Measurements from ENCODE around the gene POLL. TPM values are rescaled to one million over a fixed set of nuclear protein-coding genes. Genes with fewer than 3 reads are reported as not detected.

Gene POLL
- total RNA-seq, 1 donor from 2014 or later, result 22.8 TPM

- Histone ChIP-seq H3K9ac (no peak overlapping the region), H4K20me1 (ENCODE audit: low read depth) (no peaks in the 10 kb centered on the region), H3K9me3 (ENCODE audit: low read depth) (no peaks in the 10 kb centered on the region), H3K36me3 (no peaks in the 10 kb centered on the region), H3K4me2 (no peak overlapping the region), H3K79me2 (ENCODE audit: low read depth) (no peaks in the 10 kb centered on the region), H3F3A (ENCODE audit: low read depth) (peaks cover 24% of the 10 kb centered on the region), H3K27me3 (peaks cover 79% of the 10 kb centered on the region), H3K27ac (no peak overlapping the region), H3K4me1 (peaks cover 18% of the 10 kb centered on the region), H2AFZ (replicated peaks) (no peak overlapping the region), H3K4me3 (no peak overlapping the region)
- no peak overlapping the region for H3K4me3 Mint-ChIP-seq
- DNase-seq (ENCODE audit: low spot score), result no peak
- no peak for TF ChIP-seq CTCF (IDR thresholded peaks at IDR 0.05)
- no peak for TF ChIP-seq EZH2 (IDR thresholded peaks at IDR 0.05)
- no peak for TF ChIP-seq EZH2phosphoT487 (IDR thresholded peaks at IDR 0.05)
- no peaks in the 10 kb centered on the region for H3K36me3 Mint-ChIP-seq
- H3K27ac Mint-ChIP-seq, result no peak overlapping the region
- no peaks in the 10 kb centered on the region for H3K9me3 Mint-ChIP-seq
- H3K4me1 Mint-ChIP-seq, result peaks cover 16% of the 10 kb centered on the region
- peaks cover 40% of the 10 kb centered on the region for H3K27me3 Mint-ChIP-seq (ENCODE audit: insufficient read depth, low read depth)
Observed at GRCh38 chr10:101567165-101568006, 20.7 kb downstream of the POLL start.

- H3K4me3 ChIP-seq, result no peak overlapping the region
- Mint-ChIP-seq H3K9me3 (no peaks in the 10 kb centered on the region), H3K4me1 (peaks cover 16% of the 10 kb centered on the region), H3K4me3 (peak overlapping the region; percentile 62), H3K36me3 (no peaks in the 10 kb centered on the region), H3K27ac (peak overlapping the region; percentile 4), H3K27me3 (ENCODE audit: insufficient read depth, low read depth) (peaks cover 37% of the 10 kb centered on the region)
- no peaks in the 10 kb centered on the region for H3K79me2 ChIP-seq (ENCODE audit: low read depth)
- H3K27ac ChIP-seq, result no peak overlapping the region
- no peak overlapping the region for H3K9ac ChIP-seq
- H4K20me1 ChIP-seq (ENCODE audit: low read depth), result no peaks in the 10 kb centered on the region
- DNase-seq (ENCODE audit: low spot score), result peak; percentile 78
- H3F3A ChIP-seq (ENCODE audit: low read depth), result peaks cover 24% of the 10 kb centered on the region
- peaks cover 71% of the 10 kb centered on the region for H3K27me3 ChIP-seq
- H3K4me1 ChIP-seq, result peaks cover 18% of the 10 kb centered on the region
- peak overlapping the region; percentile 56 for H3K4me2 ChIP-seq
- H3K36me3 ChIP-seq, result no peaks in the 10 kb centered on the region
- H2AFZ ChIP-seq (replicated peaks), result no peak overlapping the region
- no peaks in the 10 kb centered on the region for H3K9me3 ChIP-seq (ENCODE audit: low read depth)
- TF ChIP-seq EZH2phosphoT487 (IDR thresholded peaks at IDR 0.05), result no peak
- TF ChIP-seq EZH2 (IDR thresholded peaks at IDR 0.05), result no peak
- no peak for TF ChIP-seq CTCF (IDR thresholded peaks at IDR 0.05)
Observed at GRCh38 chr10:101566333-101567164, 21.5 kb downstream of the POLL start.

GRCh38 chr10:101565936-101566332, 22.1 kb downstream of the POLL start:
- H3K27me3 ChIP-seq, result peaks cover 65% of the 10 kb centered on the region
- no peaks in the 10 kb centered on the region for H3K36me3 Mint-ChIP-seq
- no peaks in the 10 kb centered on the region for H3K79me2 ChIP-seq (ENCODE audit: low read depth)
- peak overlapping the region; percentile 56 for H3K4me2 ChIP-seq
- H3K9me3 Mint-ChIP-seq, result no peaks in the 10 kb centered on the region
- H3K27me3 Mint-ChIP-seq (ENCODE audit: insufficient read depth, low read depth), result peaks cover 32% of the 10 kb centered on the region
- H3K9me3 ChIP-seq (ENCODE audit: low read depth), result no peaks in the 10 kb centered on the region
- no peak overlapping the region for H3K4me3 ChIP-seq
- H3K4me1 Mint-ChIP-seq, result peaks cover 14% of the 10 kb centered on the region
- H3K4me3 Mint-ChIP-seq, result peak overlapping the region; percentile 62
- peaks cover 21% of the 10 kb centered on the region for H3F3A ChIP-seq (ENCODE audit: low read depth)
- H3K9ac ChIP-seq, result no peak overlapping the region
- H2AFZ ChIP-seq (replicated peaks), result no peak overlapping the region
- no peak overlapping the region for H3K27ac ChIP-seq
- TF ChIP-seq EZH2 (IDR thresholded peaks at IDR 0.05), result no peak
- TF ChIP-seq EZH2phosphoT487 (IDR thresholded peaks at IDR 0.05), result no peak
- no peak for TF ChIP-seq CTCF (IDR thresholded peaks at IDR 0.05)
- no peaks in the 10 kb centered on the region for H4K20me1 ChIP-seq (ENCODE audit: low read depth)
- H3K36me3 ChIP-seq, result no peaks in the 10 kb centered on the region
- DNase-seq (ENCODE audit: low spot score), result no peak
- no peak overlapping the region for H3K27ac Mint-ChIP-seq
- H3K4me1 ChIP-seq, result peaks cover 18% of the 10 kb centered on the region
